Activated B cell treated with CpG ODN at 0.5 μM for 24 hours (primary cell): ENCODE measurements around the gene TRPV2. TPM values are rescaled to one million over a fixed set of nuclear protein-coding genes. Genes with fewer than 3 reads are reported as not detected.

ENCODE experiments used
- ATAC-seq: fragments of 200-7000 bp; cut with Tn5 transposase; one replicate; pipeline ENCODE4 v1.10.0; 2021; ENCODE audit warnings: low read depth, mild to moderate bottlenecking, moderate library complexity
- CTCF ChIA-PET: fragments of 350-600 bp; sonication (Branson Sonifier 250); formaldehyde crosslinking; loops from one replicate; lab custom pipeline; 2021; ENCODE audit warnings: antibody characterized with exemption; lab: Charles Lee
- POLR2A ChIA-PET: fragments of 350-600 bp; sonication (Branson Sonifier 250); formaldehyde crosslinking; loops from one replicate; lab custom pipeline; 2021; ENCODE audit warnings: antibody characterized with exemption; lab: Charles Lee
- DNase-seq: peaks from one replicate; pipeline ENCODE4 v3.0.0; 2022
- H3K27ac Mint-ChIP-seq: one replicate; pipeline ENCODE4 v1.8.0; 2020; ENCODE audit warnings: mixed read lengths
- H3K27me3 Mint-ChIP-seq: one replicate; pipeline ENCODE4 v1.8.0; 2021; ENCODE audit warnings: mixed read lengths
- H3K36me3 Mint-ChIP-seq: one replicate; pipeline ENCODE4 v1.8.0; 2021; ENCODE audit warnings: low read depth, mixed read lengths
- H3K4me1 Mint-ChIP-seq: one replicate; pipeline ENCODE4 v1.8.0; 2021; ENCODE audit warnings: mixed read lengths
- H3K4me3 Mint-ChIP-seq: one replicate; pipeline ENCODE4 v1.8.0; 2020; ENCODE audit warnings: mild to moderate bottlenecking, mixed read lengths
- H3K9me3 Mint-ChIP-seq: one replicate; pipeline ENCODE4 v1.8.0; 2020; ENCODE audit warnings: mixed read lengths
- CTCF ChIP-seq: fragments of 200-600 bp; IDR thresholded peaks from one replicate; pipeline ENCODE4 v1.8.0; 2022; ENCODE audit warnings: antibody characterized with exemption, mild to moderate bottlenecking
- intact Hi-C: fragments of 100-400 bp; cut with micrococcal nuclease; formaldehyde crosslinking; loops from one replicate; pipeline ENCODE4 v1.15.1; 2024
- total RNA-seq: library from RNA; stranded (reverse); gene quantifications from 2 replicates; pipeline ENCODE4 v1.2.3, GENCODE V29; 2022

TRPV2 gene
- total RNA-seq, 1 donor from 2014 or later: 65.8 TPM

- ChIA-PET CTCF (no interaction called here), POLR2A (interaction anchor here (0.6 to 7.2 kb wide), 3 partner anchors 19 to 171 kb away, joined by 5 to 105 read pairs (median 18); partner anchors contain the start of gene UBB)
- DNase-seq (no peak), ATAC-seq (no peak)
- H3K27me3 Mint-ChIP-seq: no peaks in the 10 kb centered on the region
- peak overlapping the region; percentile 36 for H3K4me3 Mint-ChIP-seq
- H3K9me3 Mint-ChIP-seq: no peaks in the 10 kb centered on the region
- peaks cover 49% of the 10 kb centered on the region for H3K36me3 Mint-ChIP-seq
- H3K4me1 Mint-ChIP-seq: peaks cover 39% of the 10 kb centered on the region
- intact Hi-C loops: no loop called here
- TF ChIP-seq CTCF: no peak
- peak overlapping the region; percentile 81 for H3K27ac Mint-ChIP-seq
These were observed 4.5 kb downstream of the TRPV2 start for GRCh38 chr17:16419929-16420271.

- no peak overlapping the region for H3K27ac Mint-ChIP-seq
- intact Hi-C loops: no loop called here
- H3K4me3 Mint-ChIP-seq: no peak overlapping the region
- no peak for DNase-seq
- H3K9me3 Mint-ChIP-seq: no peaks in the 10 kb centered on the region
- ATAC-seq: no peak
- no peak for TF ChIP-seq CTCF
- ChIA-PET CTCF (no interaction called here), POLR2A (no interaction called here)
- no peaks in the 10 kb centered on the region for H3K27me3 Mint-ChIP-seq
- peaks cover 22% of the 10 kb centered on the region for H3K4me1 Mint-ChIP-seq
- peaks cover 62% of the 10 kb centered on the region for H3K36me3 Mint-ChIP-seq
These were observed 7.0 kb downstream of the TRPV2 start for GRCh38 chr17:16422416-16422815.

- ATAC-seq (no peak), DNase-seq (no peak)
- Mint-ChIP-seq H3K27ac (no peak overlapping the region), H3K36me3 (peaks cover 57% of the 10 kb centered on the region), H3K27me3 (no peaks in the 10 kb centered on the region), H3K9me3 (no peaks in the 10 kb centered on the region), H3K4me1 (peaks cover 18% of the 10 kb centered on the region), H3K4me3 (no peak overlapping the region)
- TF ChIP-seq CTCF: no peak
- intact Hi-C loops: no loop called here
- POLR2A ChIA-PET: interaction anchor here (0.5 to 1.5 kb wide), 2 partner anchors 15 to 22 kb away, joined by 4 to 6 read pairs; no protein-coding TSS in a partner anchor
- CTCF ChIA-PET: no interaction called here
These were observed 8.0 kb downstream of the TRPV2 start for GRCh38 chr17:16423226-16423872.

GRCh38 chr17:16425202-16425601 lies 9.8 kb downstream of the TRPV2 start:
- no peak for TF ChIP-seq CTCF
- CTCF ChIA-PET: interaction anchor here (1.1 kb wide), 1 partner anchor 96 kb away, joined by 3 read pairs; no protein-coding TSS in a partner anchor
- H3K4me3 Mint-ChIP-seq: no peak overlapping the region
- peaks cover 63% of the 10 kb centered on the region for H3K36me3 Mint-ChIP-seq
- POLR2A ChIA-PET: interaction anchor here (0.6 to 1.6 kb wide), 2 partner anchors 10 to 37 kb away, joined by 7 to 8 read pairs; partner anchors contain the start of gene TRPV2
- peaks cover 1% of the 10 kb centered on the region for H3K4me1 Mint-ChIP-seq
- DNase-seq (no peak), ATAC-seq (no peak)
- H3K27me3 Mint-ChIP-seq: no peaks in the 10 kb centered on the region
- no peak overlapping the region for H3K27ac Mint-ChIP-seq
- no peaks in the 10 kb centered on the region for H3K9me3 Mint-ChIP-seq
- intact Hi-C loops: no loop called here

- intact Hi-C loops: no loop called here
- no peak overlapping the region for H3K4me3 Mint-ChIP-seq
- DNase-seq (no peak), ATAC-seq (no peak)
- H3K4me1 Mint-ChIP-seq: no peaks in the 10 kb centered on the region
- no peaks in the 10 kb centered on the region for H3K9me3 Mint-ChIP-seq
- no peak for TF ChIP-seq CTCF
- POLR2A ChIA-PET: interaction anchor here (1.6 to 4.6 kb wide), 2 partner anchors 11 to 13 kb away, joined by 7 to 25 read pairs; partner anchors contain the start of gene TRPV2
- H3K36me3 Mint-ChIP-seq: peaks cover 61% of the 10 kb centered on the region
- CTCF ChIA-PET: interaction anchor here (1.1 kb wide), 1 partner anchor 95 kb away, joined by 3 read pairs; no protein-coding TSS in a partner anchor
- H3K27ac Mint-ChIP-seq: no peak overlapping the region
- H3K27me3 Mint-ChIP-seq: no peaks in the 10 kb centered on the region
These were observed 10.6 kb downstream of the TRPV2 start for GRCh38 chr17:16425698-16426659.
